GM21737 (cell line): Measurements from ENCODE around the gene IGSF9B.

ENCODE experiments used
- ATAC-seq: cut with Tn5 transposase; IDR thresholded peaks from one replicate; pipeline ENCODE4 v1.9.1; 2021; ENCODE audit warnings: mild to moderate bottlenecking, moderate library complexity; ENCODE audit not compliant: unreplicated experiment

The IGSF9B gene

GRCh38 chr11:133938166-133938565 is 18.6 kb downstream of the IGSF9B start:
- ATAC-seq: no peak

DNA sequence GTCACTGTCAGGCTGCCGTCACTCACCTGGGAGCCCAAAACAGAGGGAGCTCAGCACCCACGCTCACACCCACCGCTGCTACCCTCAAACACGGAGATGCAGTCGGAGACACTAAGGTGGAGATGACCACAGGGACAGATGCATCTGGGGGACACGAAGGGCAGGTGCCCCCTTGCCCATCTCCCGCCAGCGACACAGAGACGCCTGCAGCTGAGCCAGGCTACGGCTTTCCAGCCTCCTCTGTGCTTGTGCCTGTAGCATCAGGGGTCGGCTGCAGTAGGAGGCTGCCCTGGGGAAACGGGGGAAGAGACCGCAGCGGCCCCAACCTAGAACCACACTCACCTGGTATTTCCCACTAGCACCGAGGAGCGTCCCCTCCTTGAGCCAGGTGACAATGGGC is 19.3 kb downstream of the IGSF9B start:
- ATAC-seq: no peak

DNA sequence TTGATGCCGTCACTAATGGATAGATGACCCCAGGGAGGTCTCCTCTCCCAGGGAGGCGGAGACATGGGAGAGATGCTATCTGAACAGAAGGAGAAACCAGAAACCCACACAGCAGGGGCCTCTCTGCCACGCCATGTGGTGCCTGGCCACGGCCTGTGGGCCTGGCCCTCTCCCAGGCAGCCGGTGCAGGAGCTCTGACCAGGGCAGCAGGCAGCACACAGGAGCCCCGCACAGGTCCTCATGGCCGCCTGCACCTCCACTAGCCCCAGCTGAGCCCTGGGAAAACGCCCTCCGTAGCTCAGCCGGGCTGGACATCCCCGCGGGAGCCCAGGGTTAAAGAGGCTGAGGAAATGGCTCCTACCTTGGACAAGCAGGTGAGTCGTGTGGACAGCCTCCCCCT is 19.8 kb downstream of the IGSF9B start:
- ATAC-seq: no peak

DNA sequence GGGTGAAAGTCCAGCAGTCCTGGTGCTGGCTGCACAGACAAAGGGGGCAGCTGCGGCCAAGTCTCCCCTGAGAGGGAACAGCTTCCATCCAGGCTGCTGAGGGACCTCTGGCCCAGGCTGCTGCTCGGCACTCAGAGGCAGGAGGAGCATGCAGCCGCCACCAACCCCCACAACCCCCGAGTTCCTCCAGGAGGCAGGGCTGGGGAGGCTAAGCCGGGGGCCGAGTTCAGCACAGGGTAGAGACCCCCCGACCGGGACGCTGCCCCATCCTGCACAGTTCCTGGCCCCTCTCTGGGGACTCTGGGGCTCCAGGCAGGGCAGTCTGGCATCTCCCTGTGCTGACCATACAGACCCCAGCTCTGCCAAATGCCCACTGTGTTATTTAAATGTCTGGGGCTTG is 20.2 kb downstream of the IGSF9B start:
- no peak for ATAC-seq

GRCh38 chr11:133936136-133936535 is 20.6 kb downstream of the IGSF9B start:
- no peak for ATAC-seq

- no peak for ATAC-seq
These were observed 21.2 kb downstream of the IGSF9B start for GRCh38 chr11:133935551-133935910.

GRCh38 chr11:133934599-133935550 is 21.9 kb downstream of the IGSF9B start:
- no peak for ATAC-seq

- no peak for ATAC-seq
These were observed 22.7 kb downstream of the IGSF9B start for GRCh38 chr11:133934096-133934495.

GRCh38 chr11:133931449-133932060 is 25.2 kb downstream of the IGSF9B start:
- no peak for ATAC-seq

- ATAC-seq: no peak
These were observed 25.9 kb downstream of the IGSF9B start for GRCh38 chr11:133930767-133931448.

- no peak for ATAC-seq
These were observed 26.6 kb downstream of the IGSF9B start for GRCh38 chr11:133930053-133930766.

DNA sequence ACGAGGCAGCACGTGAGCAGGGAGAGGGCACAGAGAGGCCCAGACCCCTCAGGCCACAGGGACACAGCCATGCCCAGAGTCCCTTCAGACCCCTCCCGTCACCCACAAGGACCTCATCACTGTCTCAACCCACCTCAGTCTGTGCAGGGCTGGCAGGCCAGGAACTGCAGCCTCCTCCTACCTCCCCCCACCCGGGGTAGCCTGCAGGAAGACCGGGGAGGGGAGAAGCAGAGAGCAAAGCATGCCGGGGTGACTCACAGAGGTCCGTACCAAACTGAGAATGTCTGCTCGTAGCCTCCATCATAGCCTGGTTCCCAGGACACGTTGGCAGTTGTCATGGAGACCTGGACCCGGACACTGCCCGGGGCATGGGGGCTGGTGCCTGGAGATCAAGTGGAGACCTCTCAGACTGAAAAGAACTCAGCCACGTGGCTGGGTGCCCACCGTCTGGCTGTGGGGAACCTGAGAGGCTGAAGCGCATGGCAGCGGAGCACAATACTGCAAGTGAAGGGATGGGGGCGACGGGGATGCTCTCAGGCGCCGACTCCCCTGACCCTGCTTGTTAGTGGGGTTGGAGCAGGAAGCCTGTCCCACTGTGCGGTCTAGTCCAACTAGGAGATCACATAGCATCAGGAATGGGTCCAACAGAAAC is 27.2 kb downstream of the IGSF9B start:
- ATAC-seq: no peak

- ATAC-seq: no peak
These were observed 28.1 kb downstream of the IGSF9B start for GRCh38 chr11:133928628-133929059.

DNA sequence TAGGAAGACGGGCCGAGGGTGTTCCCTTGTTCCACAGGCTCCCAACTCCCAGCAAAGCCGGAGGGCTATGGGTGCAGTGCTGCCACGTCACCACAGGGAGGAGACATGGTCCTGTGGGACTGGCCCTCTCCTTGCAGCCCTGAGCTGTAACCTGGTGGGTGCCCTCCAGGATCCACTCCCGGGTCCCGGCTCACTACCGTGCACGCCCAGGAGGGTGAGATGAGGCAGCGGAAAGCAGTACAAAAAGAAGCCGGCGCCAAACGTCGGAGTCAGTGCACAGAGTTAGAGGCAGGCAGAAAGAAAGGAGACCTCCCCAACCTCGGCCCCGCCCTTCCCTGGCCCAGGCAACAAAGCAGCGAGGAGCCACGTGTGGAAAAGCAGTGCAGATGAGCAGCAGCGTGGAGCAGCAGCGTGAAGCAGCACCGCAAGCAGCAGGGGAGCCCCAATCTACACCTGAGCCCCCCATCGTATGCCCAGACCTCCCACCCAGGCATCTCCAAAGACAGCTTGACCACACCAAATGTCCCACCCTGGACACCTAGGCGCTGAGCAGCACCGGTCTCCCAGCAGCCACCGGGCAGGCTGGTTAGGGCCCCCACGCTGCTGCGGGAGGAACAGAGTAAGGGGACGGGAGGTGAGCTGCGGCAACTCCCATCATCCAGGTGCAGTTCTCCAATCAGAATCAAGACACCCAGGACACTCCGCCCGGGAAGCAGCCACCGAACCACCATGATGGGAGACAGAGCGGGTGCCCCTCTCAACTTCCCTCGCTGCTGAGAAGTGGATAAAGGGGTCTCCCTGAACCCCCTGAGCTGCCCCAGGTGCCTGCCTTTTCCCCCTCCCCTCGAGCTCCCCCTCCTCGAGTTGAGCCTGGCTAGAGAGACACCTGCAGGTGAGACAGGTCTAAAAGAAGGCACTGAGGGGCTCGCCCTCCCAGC is 28.8 kb downstream of the IGSF9B start:
- ATAC-seq: no peak

DNA sequence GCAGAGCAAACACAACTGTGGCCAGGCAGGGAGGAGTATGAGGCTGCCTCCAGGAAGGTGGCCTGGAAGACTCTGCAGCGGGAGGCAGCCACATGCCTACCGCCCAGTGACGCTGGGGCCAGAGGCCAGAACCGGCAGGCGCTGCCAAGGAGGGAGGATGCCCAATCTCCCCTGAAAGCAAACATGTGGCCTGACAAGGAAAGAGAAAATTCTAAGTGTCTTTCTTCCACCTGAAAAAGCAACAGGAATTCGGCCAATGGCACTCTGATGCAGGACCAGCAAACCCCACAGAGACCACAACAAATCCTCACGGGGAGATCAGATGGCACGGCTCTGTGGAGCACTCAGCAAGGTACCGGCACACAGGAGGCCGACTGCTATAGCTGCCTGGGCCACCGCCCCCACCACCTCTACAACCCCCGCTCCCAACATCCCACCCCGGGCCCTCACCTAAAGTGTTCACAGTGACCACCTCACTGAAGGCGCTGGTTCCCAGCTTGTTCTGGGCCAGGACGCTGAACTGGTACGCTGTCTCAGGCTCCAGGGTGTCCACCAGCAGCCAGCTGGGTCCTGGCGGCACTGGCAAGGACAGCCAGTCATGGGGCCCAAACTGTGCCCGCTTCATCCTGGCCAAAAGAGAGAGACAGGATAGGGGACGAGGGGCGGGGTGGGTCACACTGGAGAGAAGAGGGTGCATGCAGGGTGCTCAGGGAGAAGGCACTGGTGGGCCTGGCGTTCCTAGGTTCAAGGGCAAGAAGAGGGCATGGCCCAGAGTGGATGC is 30.1 kb downstream of the IGSF9B start:
- ATAC-seq: no peak

- no peak for ATAC-seq
These were observed 31.0 kb downstream of the IGSF9B start for GRCh38 chr11:133925756-133926155.

GRCh38 chr11:133924661-133925060 is 32.1 kb downstream of the IGSF9B start:
- no peak for ATAC-seq

- no peak for ATAC-seq
These were observed 34.5 kb downstream of the IGSF9B start for GRCh38 chr11:133922078-133922870.
